ENCODE results near the gene NOTUM.
A peak's percentile ranks its signal among the peaks of the same experiment; 100 is the strongest.

The NOTUM gene

DNA sequence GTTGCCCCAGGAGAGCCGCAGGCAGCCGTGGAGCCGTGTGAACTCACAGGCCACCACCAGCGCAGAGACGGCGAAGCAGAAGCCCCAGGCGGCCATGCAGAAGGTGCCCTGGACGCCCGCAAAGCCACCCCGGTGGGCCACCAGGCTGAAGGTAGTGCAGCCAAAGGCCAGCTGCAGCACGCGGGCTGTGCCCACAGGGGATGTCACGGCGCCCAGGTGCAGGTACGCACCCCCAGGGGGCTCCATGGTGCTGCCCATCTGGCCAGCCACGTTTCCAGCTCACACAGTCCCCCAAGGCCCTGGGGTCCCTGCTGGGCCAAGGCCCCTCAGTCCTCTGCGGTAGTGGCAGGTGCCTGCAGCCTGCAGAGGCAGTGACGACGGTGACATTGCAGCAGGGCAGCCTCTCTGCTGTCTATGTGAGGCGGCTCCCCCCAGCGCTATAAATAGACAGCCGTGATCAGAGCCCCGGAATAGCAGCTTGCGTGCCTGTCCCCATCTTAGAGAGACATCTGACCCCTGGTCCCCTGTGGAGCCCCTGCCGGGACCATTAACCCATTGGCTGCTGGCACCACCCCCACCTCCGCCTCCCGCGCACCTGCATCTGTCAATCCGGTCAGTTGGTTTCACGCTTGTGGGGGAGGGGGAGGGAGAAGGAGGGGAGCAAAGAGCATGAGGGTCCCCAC, 19.4 kb downstream of the NOTUM start:
- Histone ChIP-seq H3K4me1 (ENCODE audit: insufficient read depth, insufficient read length) (peaks cover 17% of the 10 kb centered on the region), H3K36me3 (ENCODE audit: insufficient read depth, insufficient read length, low read length) (no peaks in the 10 kb centered on the region), H3K4me3 (ENCODE audit: insufficient read length, low read depth) (no peak overlapping the region), H3K27me3 (ENCODE audit: insufficient read depth, insufficient read length) (peaks cover 41% of the 10 kb centered on the region), H3K9me3 (ENCODE audit: insufficient read depth, low read length) (no peaks in the 10 kb centered on the region), H3K9ac (ENCODE audit: insufficient read length, low read depth) (no peak overlapping the region)
- TF ChIP-seq SUZ12 (IDR thresholded peaks at IDR 0.05; ENCODE audit: extremely low read depth, insufficient read depth, insufficient read length) (no peak), ZNF274 (IDR thresholded peaks at IDR 0.05; ENCODE audit: low read depth, low read length) (no peak), YY1 (IDR thresholded peaks at IDR 0.05; ENCODE audit: insufficient read depth, insufficient read length) (no peak)
- DNase-seq (ENCODE audit: low read depth, low spot score): no peak

DNA sequence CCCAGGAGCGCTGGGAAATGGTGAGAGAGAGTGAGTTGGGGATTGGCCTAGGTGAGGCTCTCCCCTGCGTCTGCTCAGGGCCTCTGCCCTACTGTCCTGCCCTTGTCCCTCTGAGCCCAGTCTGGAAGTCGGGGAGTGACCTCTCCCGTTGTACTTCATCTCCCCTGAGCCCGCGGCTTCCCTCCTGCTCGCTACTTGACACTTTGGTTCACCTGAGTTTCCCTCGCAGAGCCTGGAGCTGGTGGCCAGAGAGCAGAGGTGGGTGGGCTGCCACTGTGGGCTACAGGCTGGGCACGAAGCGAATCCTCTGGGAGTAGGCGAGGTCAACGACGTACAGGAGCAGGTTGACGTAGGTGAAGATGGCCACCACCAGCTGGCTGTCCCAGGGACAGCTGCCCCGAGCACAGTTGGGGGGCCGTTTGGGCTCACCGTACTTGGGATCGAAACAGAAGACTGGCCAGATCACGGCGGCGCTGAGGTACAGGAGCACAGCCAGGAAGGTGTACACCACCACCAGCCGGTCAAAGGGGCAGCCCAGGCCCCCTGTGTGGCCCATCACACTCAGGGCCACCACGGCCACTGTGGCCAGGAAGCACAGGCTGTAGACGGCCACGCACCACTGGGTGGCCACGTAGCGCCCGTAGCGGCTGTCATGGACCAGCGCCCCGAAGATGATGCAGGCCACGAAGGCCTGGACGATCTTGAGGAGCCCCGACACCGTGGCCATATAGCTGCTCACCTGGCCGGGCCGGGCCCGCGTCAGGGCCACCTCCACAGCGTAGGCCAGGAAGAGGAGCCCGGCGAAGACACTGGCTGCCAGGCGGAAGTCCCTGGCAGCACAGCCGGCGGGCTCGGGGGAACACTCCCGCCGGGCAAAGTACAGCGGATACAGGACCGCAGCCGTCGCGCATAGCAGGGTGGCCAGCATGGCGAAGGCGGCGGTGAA, 20.2 kb downstream of the NOTUM start:
- no peak for DNase-seq (ENCODE audit: low read depth, low spot score)
- H3K4me1 ChIP-seq (ENCODE audit: insufficient read depth, insufficient read length): peaks cover 18% of the 10 kb centered on the region
- peaks cover 2% of the 10 kb centered on the region for H3K36me3 ChIP-seq (ENCODE audit: insufficient read depth, insufficient read length, low read length)
- TF ChIP-seq SUZ12 (IDR thresholded peaks at IDR 0.05; ENCODE audit: extremely low read depth, insufficient read depth, insufficient read length): no peak
- TF ChIP-seq YY1 (IDR thresholded peaks at IDR 0.05; ENCODE audit: insufficient read depth, insufficient read length): no peak
- no peak for TF ChIP-seq ZNF274 (IDR thresholded peaks at IDR 0.05; ENCODE audit: low read depth, low read length)
- no peaks in the 10 kb centered on the region for H3K9me3 ChIP-seq (ENCODE audit: insufficient read depth, low read length)
- peaks cover 41% of the 10 kb centered on the region for H3K27me3 ChIP-seq (ENCODE audit: insufficient read depth, insufficient read length)
- H3K4me3 ChIP-seq (ENCODE audit: insufficient read length, low read depth): no peak overlapping the region
- H3K9ac ChIP-seq (ENCODE audit: insufficient read length, low read depth): peak overlapping the region; percentile 44

DNA sequence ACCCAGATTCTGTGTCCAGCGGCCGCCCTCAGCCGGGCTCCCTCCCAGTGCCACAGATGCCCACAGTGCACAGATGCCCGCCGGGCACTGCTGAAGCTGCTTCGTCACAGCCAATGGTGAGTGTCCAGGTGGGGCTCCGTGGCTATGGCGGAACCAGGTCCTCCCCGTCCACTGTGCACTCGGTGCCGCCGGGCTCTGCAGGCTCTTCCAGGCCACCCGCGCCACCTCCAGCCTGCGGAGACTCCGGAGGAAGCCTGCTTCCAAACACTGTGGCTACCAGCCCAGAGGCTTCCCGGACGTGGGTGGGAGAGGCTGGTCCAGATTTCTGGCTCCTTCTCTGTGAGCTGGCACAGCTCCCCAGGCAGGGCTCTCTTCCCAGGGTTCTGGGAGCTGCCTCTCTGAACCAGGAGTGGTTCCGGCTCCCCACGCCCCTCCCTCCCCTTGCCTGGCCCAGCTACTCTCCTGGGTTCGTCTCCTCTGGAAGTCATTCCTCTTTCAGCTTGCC, 21.1 kb downstream of the NOTUM start:
- no peak overlapping the region for H3K4me3 ChIP-seq (ENCODE audit: insufficient read length, low read depth)
- no peak for DNase-seq (ENCODE audit: low read depth, low spot score)
- TF ChIP-seq SUZ12 (IDR thresholded peaks at IDR 0.05; ENCODE audit: extremely low read depth, insufficient read depth, insufficient read length) (no peak), YY1 (IDR thresholded peaks at IDR 0.05; ENCODE audit: insufficient read depth, insufficient read length) (no peak), ZNF274 (IDR thresholded peaks at IDR 0.05; ENCODE audit: low read depth, low read length) (no peak)
- H3K36me3 ChIP-seq (ENCODE audit: insufficient read depth, insufficient read length, low read length): peaks cover 11% of the 10 kb centered on the region
- peak overlapping the region; percentile 26 for H3K9ac ChIP-seq (ENCODE audit: insufficient read length, low read depth)
- peaks cover 26% of the 10 kb centered on the region for H3K4me1 ChIP-seq (ENCODE audit: insufficient read depth, insufficient read length)
- peaks cover 41% of the 10 kb centered on the region for H3K27me3 ChIP-seq (ENCODE audit: insufficient read depth, insufficient read length)
- no peaks in the 10 kb centered on the region for H3K9me3 ChIP-seq (ENCODE audit: insufficient read depth, low read length)

DNA sequence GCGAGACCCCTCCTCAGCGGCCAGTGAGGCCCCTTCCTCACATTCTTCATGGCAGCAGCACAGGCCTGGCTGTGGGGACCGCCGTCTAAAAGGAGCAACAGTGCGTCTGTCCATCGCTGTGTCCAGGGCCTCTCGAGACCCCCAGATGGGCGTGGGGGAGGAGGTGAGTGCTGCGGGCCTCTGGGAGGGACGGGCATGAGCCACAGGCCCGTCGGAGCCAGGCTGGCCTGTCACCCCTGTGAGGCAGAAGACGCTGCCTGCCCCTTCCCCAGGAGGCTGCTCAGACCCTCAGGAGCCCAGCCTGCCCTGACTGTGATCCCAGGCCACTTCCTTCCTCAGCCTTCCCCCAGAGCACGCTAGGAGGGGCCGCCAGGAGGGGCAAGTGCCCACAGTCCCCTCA, 21.8 kb downstream of the NOTUM start:
- H3K4me3 ChIP-seq (ENCODE audit: insufficient read length, low read depth): no peak overlapping the region
- TF ChIP-seq ZNF274 (IDR thresholded peaks at IDR 0.05; ENCODE audit: low read depth, low read length) (no peak), YY1 (IDR thresholded peaks at IDR 0.05; ENCODE audit: insufficient read depth, insufficient read length) (no peak), SUZ12 (IDR thresholded peaks at IDR 0.05; ENCODE audit: extremely low read depth, insufficient read depth, insufficient read length) (no peak)
- peaks cover 26% of the 10 kb centered on the region for H3K4me1 ChIP-seq (ENCODE audit: insufficient read depth, insufficient read length)
- H3K36me3 ChIP-seq (ENCODE audit: insufficient read depth, insufficient read length, low read length): peaks cover 18% of the 10 kb centered on the region
- no peaks in the 10 kb centered on the region for H3K9me3 ChIP-seq (ENCODE audit: insufficient read depth, low read length)
- peak overlapping the region; percentile 32 for H3K9ac ChIP-seq (ENCODE audit: insufficient read length, low read depth)
- H3K27me3 ChIP-seq (ENCODE audit: insufficient read depth, insufficient read length): peaks cover 41% of the 10 kb centered on the region
- DNase-seq (ENCODE audit: low read depth, low spot score): no peak

DNA sequence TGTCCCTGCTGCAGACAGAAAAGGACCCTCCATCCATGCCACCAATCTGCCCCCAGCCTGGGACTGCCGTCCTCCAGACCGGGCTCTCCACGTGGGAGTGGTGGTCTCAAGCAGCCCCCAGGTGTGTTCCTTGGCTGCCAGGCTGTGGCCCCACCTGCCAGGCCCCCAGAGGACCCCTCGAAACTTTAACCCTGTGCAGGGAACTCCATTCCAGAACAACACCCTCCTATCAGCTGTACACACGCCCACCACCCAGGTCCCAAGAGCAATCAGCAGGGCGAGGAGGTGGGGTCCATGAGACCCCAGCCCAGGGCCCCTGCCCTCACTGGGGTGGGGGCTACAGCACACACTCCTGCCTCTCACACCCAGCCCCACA, 25.3 kb downstream of the NOTUM start:
- Histone ChIP-seq H3K4me3 (ENCODE audit: insufficient read length, low read depth) (peak overlapping the region; percentile 11), H3K9me3 (ENCODE audit: insufficient read depth, low read length) (no peaks in the 10 kb centered on the region)

DNA sequence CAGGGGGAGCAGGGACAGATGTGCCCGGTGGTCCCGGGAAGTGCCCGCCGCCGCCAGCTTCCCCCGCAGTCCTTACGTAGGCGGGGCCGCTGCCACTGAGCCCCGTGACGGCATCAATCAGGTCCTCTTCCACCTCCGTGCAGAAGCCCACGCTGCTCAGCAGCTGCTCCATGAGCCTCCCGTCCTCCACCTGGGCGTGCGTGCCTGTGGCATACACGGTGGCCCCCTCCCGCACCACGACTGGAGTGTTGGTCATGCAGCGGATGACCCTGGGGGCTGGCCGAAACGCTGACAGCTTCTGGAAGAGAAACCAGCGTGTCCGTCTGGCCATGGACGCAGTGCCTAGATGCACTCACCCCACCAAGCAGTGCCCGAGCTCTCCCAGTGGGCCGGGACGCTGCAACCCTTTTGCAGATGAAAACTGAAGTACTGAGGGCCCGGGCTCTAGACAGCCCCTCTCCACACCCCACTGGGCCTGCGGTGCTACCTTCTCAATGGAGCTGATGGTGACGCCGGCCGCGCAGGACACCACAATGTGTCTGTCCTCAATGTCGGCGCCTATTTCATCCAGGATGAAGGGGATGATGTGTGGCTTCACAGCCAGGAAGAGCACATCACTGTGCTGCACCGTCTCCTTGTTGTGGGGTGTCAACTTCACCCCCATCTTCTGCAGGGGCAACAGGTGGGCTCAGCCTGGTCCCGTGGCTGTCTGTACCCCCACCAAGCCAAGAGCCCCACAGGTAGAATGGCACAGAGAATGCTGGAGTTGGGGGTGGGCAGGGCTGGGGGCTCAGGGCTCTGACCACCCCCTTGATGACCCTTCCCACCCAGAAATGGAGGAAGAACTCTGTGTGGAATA, 25.9 kb downstream of the NOTUM start:
- DNase-seq (ENCODE audit: low read depth, low spot score): no peak
- TF ChIP-seq SUZ12 (IDR thresholded peaks at IDR 0.05; ENCODE audit: extremely low read depth, insufficient read depth, insufficient read length) (no peak), ZNF274 (IDR thresholded peaks at IDR 0.05; ENCODE audit: low read depth, low read length) (no peak), YY1 (IDR thresholded peaks at IDR 0.05; ENCODE audit: insufficient read depth, insufficient read length) (no peak)
- H3K4me1 ChIP-seq (ENCODE audit: insufficient read depth, insufficient read length): peaks cover 20% of the 10 kb centered on the region
- no peaks in the 10 kb centered on the region for H3K9me3 ChIP-seq (ENCODE audit: insufficient read depth, low read length)
- H3K27me3 ChIP-seq (ENCODE audit: insufficient read depth, insufficient read length): peaks cover 22% of the 10 kb centered on the region
- peak overlapping the region; percentile 12 for H3K4me3 ChIP-seq (ENCODE audit: insufficient read length, low read depth)
- H3K36me3 ChIP-seq (ENCODE audit: insufficient read depth, insufficient read length, low read length): peaks cover 36% of the 10 kb centered on the region
- H3K9ac ChIP-seq (ENCODE audit: insufficient read length, low read depth): peak overlapping the region; percentile 61

More for the DNA sequence above, 25.3 kb downstream of the NOTUM start:
- H3K9ac ChIP-seq (ENCODE audit: insufficient read length, low read depth): peak overlapping the region; percentile 61
- peaks cover 28% of the 10 kb centered on the region for H3K27me3 ChIP-seq (ENCODE audit: insufficient read depth, insufficient read length)
- TF ChIP-seq ZNF274 (IDR thresholded peaks at IDR 0.05; ENCODE audit: low read depth, low read length): no peak
- TF ChIP-seq YY1 (IDR thresholded peaks at IDR 0.05; ENCODE audit: insufficient read depth, insufficient read length): no peak
- no peak for TF ChIP-seq SUZ12 (IDR thresholded peaks at IDR 0.05; ENCODE audit: extremely low read depth, insufficient read depth, insufficient read length)
- peaks cover 20% of the 10 kb centered on the region for H3K4me1 ChIP-seq (ENCODE audit: insufficient read depth, insufficient read length)
- peaks cover 35% of the 10 kb centered on the region for H3K36me3 ChIP-seq (ENCODE audit: insufficient read depth, insufficient read length, low read length)
- DNase-seq (ENCODE audit: low read depth, low spot score): no peak

Data from NT2/D1 (cell line).